Activated T-helper 1 cell treated with Interleukin-2 at 50 U/mL for 16 hours (primary cell): ENCODE measurements around the gene ING5.

Experiments
- DNase-seq: peaks from one replicate; pipeline ENCODE4 v3.0.0-alpha.2; 2020; ENCODE audit warnings: low read depth

The ING5 gene

DNA sequence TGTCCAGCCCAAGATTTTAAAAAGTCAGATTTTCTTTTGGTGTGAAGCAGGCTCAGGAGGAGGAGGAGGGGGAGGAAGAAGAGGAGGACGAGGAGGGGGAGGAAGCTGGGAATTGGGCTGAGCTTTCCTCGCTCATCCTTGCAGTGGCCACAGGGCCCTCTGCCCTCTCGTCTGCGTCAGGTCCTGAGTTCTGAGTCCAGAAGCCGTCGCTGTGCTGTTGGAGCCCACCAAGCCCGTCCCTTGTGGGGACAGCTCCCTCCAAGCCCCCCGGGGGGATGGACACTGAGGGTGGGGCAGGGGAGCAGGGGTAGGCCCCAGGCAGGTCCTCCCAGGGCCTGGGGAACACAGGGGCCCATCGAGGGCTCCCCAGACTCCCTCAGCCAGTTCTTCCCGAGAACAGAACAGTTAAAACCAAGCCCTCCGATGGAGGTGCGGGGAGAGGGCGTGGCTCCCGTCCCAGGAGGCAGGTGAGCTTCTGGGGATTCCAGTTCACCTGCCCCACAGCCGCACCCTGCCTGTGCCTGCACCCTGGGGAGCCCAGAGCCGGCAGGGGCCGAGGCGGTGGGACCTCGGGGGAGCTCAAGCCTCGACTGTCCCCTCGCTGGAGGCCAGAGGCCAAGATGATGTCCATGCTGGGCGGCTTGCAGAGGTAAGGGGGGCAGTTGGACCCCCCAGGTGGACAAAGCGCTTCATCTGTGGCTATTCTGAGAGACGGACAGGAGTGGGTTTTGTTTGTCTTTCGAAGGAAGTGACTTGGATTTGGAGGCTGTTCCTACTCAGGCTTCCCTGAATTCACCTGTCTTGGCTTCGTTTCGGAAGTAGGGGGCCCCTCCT lies 74.7 kb downstream of the ING5 start, which contains the start of gene GAL3ST2:
GAL3ST2 (plus strand) TSS at position 487 of the 834 bp plus-strand sequence; CDS start at position 621, 134 bp downstream.
- DNase-seq = no peak

- DNase-seq = no peak
Measured at GRCh38 chr2:241777170-241777685, 75.4 kb downstream of the ING5 start.

- no peak for DNase-seq
Measured at GRCh38 chr2:241777686-241778627, 76.1 kb downstream of the ING5 start.
